K562 (cell line): ENCODE results near the gene LZTR1. TPM values are rescaled to one million over a fixed set of nuclear protein-coding genes. Genes with fewer than 3 reads are reported as not detected.
A peak's percentile ranks its signal among the peaks of the same experiment; 100 is the strongest.

ENCODE experiments used
- CEBPB ChIP-seq: fragments of 450-650 bp; IDR thresholded peaks from 2 replicates; pipeline ENCODE4 v1.6.1; 2016; ENCODE audit warnings: missing genetic modification characterization, missing compliant biosample characterization
- CUX1 ChIP-seq: fragments of 200-800 bp; sonication (Bioruptor generic); IDR thresholded peaks from 2 replicates; pipeline ENCODE4 v1.6.1; 2016; ENCODE audit warnings: missing genetic modification characterization, missing compliant biosample characterization
- FOXA3 ChIP-seq, 2 experiments: fragments of 450-650 bp in 1 of 2; sonication (generic) in 1 of 2; formaldehyde crosslinking; IDR thresholded peaks in 1 of 2; conservative IDR thresholded peaks in 1 of 2; 2 replicates each; pipeline versions ENCODE4 v1.4.0 to v1.8.0; 2020 to 2022; ENCODE audit warnings: mild to moderate bottlenecking in 2 of 2, missing genetic modification reagents in 1 of 2
- NFIC ChIP-seq: fragments of 450-650 bp; IDR thresholded peaks from 2 replicates; pipeline ENCODE4 v1.6.1; 2017; ENCODE audit warnings: mild to moderate bottlenecking, inconsistent platforms
- polyA plus RNA-seq, 8 experiments: library from polyadenylated mRNA; depleted of rRNA in 4 of 8; stranded (reverse) in 5 of 8; unstranded in 3 of 8; fragments of >200 nt; fragmentation: Nextera tagmentation in 2 of 8; fragmentation: Illumina TruSeq in 1 of 8; extraction: Ambion mirVana in 2 of 8; extraction: Trizol in 1 of 8; gene quantifications; 2 replicates each; pipeline versions ENCODE4 v1.2.1 to v1.2.3, GENCODE V29; 2011 to 2014; ENCODE audit warnings: inconsistent platforms in 1 of 8, missing spikeins in 1 of 8
- total RNA-seq, 7 experiments: library from RNA; depleted of rRNA in 6 of 7; stranded (reverse); fragments of >200 nt in 6 of 7; fragmentation: Illumina TruSeq in 2 of 7; extraction: Trizol in 2 of 7; gene quantifications; 2 replicates each; pipeline versions ENCODE4 v1.2.1 to v1.2.3, GENCODE V29; 2011 to 2021; ENCODE audit warnings: low replicate concordance in 1 of 7

LZTR1 gene
- total and polyA plus RNA-seq, 9 of the 15 experiments (the other 6 are each of a cell fraction or from before 2014, with no cell fraction given): 2.2 to 135 (median 63.0) TPM

DNA sequence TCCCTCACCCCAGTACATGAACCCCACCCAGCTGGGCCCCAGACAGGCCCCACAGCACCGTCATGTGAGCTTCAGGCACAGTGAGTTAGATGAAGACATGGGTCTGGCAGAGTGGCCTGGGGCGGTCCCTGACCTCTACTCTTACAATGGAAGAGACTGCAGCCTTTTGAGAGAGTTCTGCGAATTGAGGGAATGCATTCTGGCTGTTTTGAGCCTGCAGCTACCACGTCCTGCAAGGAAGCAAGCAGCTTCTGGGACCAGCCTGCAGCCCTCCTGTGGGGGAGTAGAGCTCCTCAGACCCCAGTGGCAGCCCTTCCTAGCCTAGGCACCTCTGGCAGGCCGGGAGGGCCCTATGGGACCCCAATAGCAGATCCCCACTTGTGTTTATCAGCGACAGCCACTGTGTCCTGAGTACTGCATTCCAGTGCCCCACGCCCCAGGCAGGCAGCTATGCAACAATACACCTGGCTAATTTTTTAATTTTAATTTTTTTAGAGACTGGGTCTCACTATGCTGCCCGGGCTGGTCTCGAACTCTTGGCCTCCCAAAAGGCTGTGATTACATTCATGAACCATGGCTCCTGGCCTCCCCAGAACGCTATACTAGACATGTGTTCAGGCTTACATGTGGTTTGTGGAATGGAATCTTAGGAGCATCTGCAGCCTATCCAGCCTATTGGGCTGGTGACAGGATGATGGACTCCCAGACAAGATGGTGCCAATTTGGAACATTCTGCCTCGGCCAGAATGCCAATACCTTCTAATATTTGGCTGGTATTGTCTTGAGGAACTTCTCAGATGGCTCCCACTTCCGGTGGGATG, 51.0 kb downstream of the LZTR1 start (continued):
- TF ChIP-seq FOXA3 (CRISPR knock-in tag; conservative IDR thresholded peaks at IDR 0.05 in 1 of 2, IDR thresholded peaks at IDR 0.05 in 1 of 2): peak in 1 of 2 experiments; percentile 4; a peak in 1 of 4 replicates
- no peak for TF ChIP-seq CEBPB
- TF ChIP-seq CUX1 (CRISPR knock-in tag): no peak
- no peak for TF ChIP-seq NFIC
